H1 (cell line): ENCODE data around the gene MAST2. TPM values are rescaled to one million over a fixed set of nuclear protein-coding genes. Genes with fewer than 3 reads are reported as not detected.

ENCODE experiments used
- CTCF ChIA-PET: fragments of 300-600 bp; sonication (Branson Sonifier 250); formaldehyde crosslinking; loops from one replicate; lab custom pipeline; 2021; ENCODE audit not compliant: partially characterized antibody; lab: Charles Lee
- POLR2A ChIA-PET: fragments of 300-600 bp; sonication (Branson Sonifier 250); formaldehyde crosslinking; loops from one replicate; lab custom pipeline; 2021; ENCODE audit warnings: inconsistent platforms; ENCODE audit not compliant: partially characterized antibody; lab: Charles Lee
- DNase-seq, 2 experiments: peaks; one replicate each; pipeline versions ENCODE4 v3.0.0 to v3.0.0-alpha.2; 2010 to 2022; ENCODE audit warnings: low spot score in 2 of 2, low read depth in 1 of 2, mixed read lengths in 1 of 2
- FAIRE-seq: peaks from 2 replicates; lab custom pipeline; 2011; peaks lifted over from hg19 to GRCh38; lab: Jason Lieb, UNC
- H2AFZ ChIP-seq: 2 replicates; pipeline ENCODE4 v1.8.1; 2012; ENCODE audit warnings: low read length, inconsistent platforms
- H2AK5ac ChIP-seq: 2 replicates; pipeline ENCODE4 v1.6.1; 2013; ENCODE audit warnings: low read depth, low read length
- H2BK120ac ChIP-seq: replicated peaks from 2 replicates; pipeline ENCODE3; 2013; ENCODE audit warnings: low read depth, low read length, inconsistent platforms
- H2BK12ac ChIP-seq: 2 replicates; pipeline ENCODE4 v1.6.1; 2013; ENCODE audit warnings: low read depth, low read length
- H2BK15ac ChIP-seq: 2 replicates; pipeline ENCODE4 v1.6.1; 2013; ENCODE audit warnings: low read length
- H2BK20ac ChIP-seq: 2 replicates; pipeline ENCODE4 v1.6.1; 2013; ENCODE audit warnings: low read length
- H2BK5ac ChIP-seq: 2 replicates; pipeline ENCODE4 v1.6.1; 2013; ENCODE audit warnings: low read depth, low read length
- H3K14ac ChIP-seq: 2 replicates; pipeline ENCODE4 v1.6.1; 2013; ENCODE audit warnings: inconsistent platforms; ENCODE audit not compliant: insufficient read length
- H3K18ac ChIP-seq: 2 replicates; pipeline ENCODE4 v1.6.1; 2013; ENCODE audit warnings: low read length; ENCODE audit errors: extremely low read depth
- H3K23ac ChIP-seq: 2 replicates; pipeline ENCODE4 v1.6.1; 2013; ENCODE audit warnings: inconsistent platforms; ENCODE audit not compliant: insufficient read length
- H3K23me2 ChIP-seq: 2 replicates; pipeline ENCODE4 v1.6.1; 2013; ENCODE audit warnings: low read depth, low read length
- H3K27ac ChIP-seq: 2 replicates; pipeline ENCODE4 v1.6.1; 2011; ENCODE audit warnings: low read depth, low read length, inconsistent platforms
- H3K27me3 ChIP-seq, 4 experiments: replicated peaks in 1 of 4; 1 replicate in 1 of 4; 2 replicates in 3 of 4; pipeline versions ENCODE4 v1.6.1 to v1.8.1; 2011 to 2013; ENCODE audit warnings: low read length in 3 of 4, mild to moderate bottlenecking in 3 of 4, inconsistent platforms in 2 of 4, mixed read lengths in 2 of 4, moderate library complexity in 1 of 4; ENCODE audit not compliant: control insufficient read depth in 3 of 4, insufficient read depth in 3 of 4; ENCODE audit errors: extremely low read depth in 1 of 4
- H3K36me3 ChIP-seq, 4 experiments: 2 replicates each; pipeline versions ENCODE4 v1.6.1 to v1.8.1; 2011 to 2013; ENCODE audit warnings: mild to moderate bottlenecking in 4 of 4, low read length in 3 of 4, moderate library complexity in 2 of 4, control low read depth in 1 of 4, inconsistent platforms in 1 of 4; ENCODE audit not compliant: insufficient read depth in 4 of 4, control insufficient read depth in 2 of 4
- H3K4ac ChIP-seq: replicated peaks from 2 replicates; pipeline ENCODE3; 2013; ENCODE audit warnings: low read length, low read depth, mixed read lengths, inconsistent platforms; ENCODE audit not compliant: insufficient read length
- H3K4me1 ChIP-seq, 4 experiments: replicated peaks in 1 of 4; 1 replicate in 1 of 4; 2 replicates in 3 of 4; pipeline versions ENCODE4 v1.6.1 to v1.8.1; 2011 to 2013; ENCODE audit warnings: low read length in 3 of 4, inconsistent platforms in 2 of 4, mixed read lengths in 1 of 4; ENCODE audit not compliant: insufficient read depth in 4 of 4, control insufficient read depth in 3 of 4
- H3K4me2 ChIP-seq, 2 experiments: 2 replicates each; pipeline versions ENCODE4 v1.6.1 to v1.8.1; 2011 to 2013; ENCODE audit warnings: low read depth in 2 of 2, low read length in 2 of 2, control low read depth in 1 of 2, inconsistent platforms in 1 of 2, mild to moderate bottlenecking in 1 of 2; ENCODE audit not compliant: insufficient read depth in 1 of 2
- H3K4me3 ChIP-seq, 4 experiments: fragments of 200-600, 300-600 bp in 1 of 4; sonication (generic), shearing (Covaris generic), sonication (Bioruptor Twin) in 1 of 4; 2 replicates each; pipeline versions ENCODE4 v1.5.1 to v1.8.1; 2011 to 2016; ENCODE audit warnings: low read length in 4 of 4, low read depth in 3 of 4, control low read depth in 2 of 4, inconsistent platforms in 2 of 4, mild to moderate bottlenecking in 2 of 4, mixed read lengths in 1 of 4, moderate library complexity in 1 of 4; ENCODE audit not compliant: insufficient read depth in 2 of 4; ENCODE audit errors: extremely low read depth in 1 of 4
- H3K56ac ChIP-seq: replicated peaks from 2 replicates; pipeline ENCODE3; 2013; ENCODE audit warnings: low read depth, mild to moderate bottlenecking, mixed read lengths, low read length, inconsistent platforms; ENCODE audit not compliant: insufficient read length
- H3K79me1 ChIP-seq: 2 replicates; pipeline ENCODE4 v1.6.1; 2013; ENCODE audit warnings: low read depth, low read length, control low read depth
- H3K79me2 ChIP-seq, 2 experiments: 2 replicates each; pipeline versions ENCODE4 v1.6.1 to v1.8.1; 2012 to 2013; ENCODE audit warnings: low read length in 2 of 2, mild to moderate bottlenecking in 2 of 2, inconsistent platforms in 1 of 2; ENCODE audit not compliant: insufficient read depth in 2 of 2, control insufficient read depth in 1 of 2
- H3K9ac ChIP-seq, 4 experiments: replicated peaks in 1 of 4; 1 replicate in 1 of 4; 2 replicates in 3 of 4; pipeline versions ENCODE4 v1.6.1 to v1.8.1; 2011 to 2013; ENCODE audit warnings: low read depth in 3 of 4, low read length in 3 of 4, control low read depth in 2 of 4, mild to moderate bottlenecking in 2 of 4, moderate library complexity in 2 of 4, inconsistent platforms in 1 of 4; ENCODE audit errors: extremely low read depth in 1 of 4
- H3K9me3 ChIP-seq, 2 experiments: 2 replicates each; pipeline versions ENCODE4 v1.6.1 to v1.8.1; 2012 to 2013; ENCODE audit warnings: mild to moderate bottlenecking in 2 of 2, moderate library complexity in 2 of 2, control low read depth in 1 of 2, inconsistent platforms in 1 of 2, low read depth in 1 of 2, low read length in 1 of 2, mixed read lengths in 1 of 2; ENCODE audit not compliant: insufficient read depth in 2 of 2
- H4K20me1 ChIP-seq, 2 experiments: replicated peaks in 1 of 2; 2 replicates each; pipeline versions ENCODE3 to v1.8.1; 2011 to 2013; ENCODE audit warnings: inconsistent platforms in 2 of 2, low read length in 2 of 2, mild to moderate bottlenecking in 1 of 2; ENCODE audit not compliant: insufficient read depth in 2 of 2, control insufficient read depth in 1 of 2
- H4K5ac ChIP-seq: 2 replicates; pipeline ENCODE4 v1.6.1; 2013; ENCODE audit warnings: low read length, low read depth, mixed read lengths, inconsistent platforms; ENCODE audit not compliant: insufficient read length
- H4K8ac ChIP-seq: 2 replicates; pipeline ENCODE4 v1.8.0; 2013; ENCODE audit warnings: mild to moderate bottlenecking, moderate library complexity, low read length, inconsistent platforms; ENCODE audit not compliant: insufficient read depth; ENCODE audit errors: extremely low read depth
- H4K91ac ChIP-seq: replicated peaks from 2 replicates; pipeline ENCODE3; 2013; ENCODE audit warnings: low read length, mixed read lengths, inconsistent platforms; ENCODE audit not compliant: insufficient read length
- BACH1 ChIP-seq: IDR thresholded peaks from 2 replicates; pipeline ENCODE4 v1.6.1; 2012; ENCODE audit warnings: low read length, improper control_type of control experiment
- CBX8 ChIP-seq: fragments of 300-800, 300-1000 bp; sonication (generic); IDR thresholded peaks from 2 replicates; pipeline ENCODE4 v1.7.1; 2016; ENCODE audit warnings: low read depth, low read length, borderline replicate concordance
- CTBP2 ChIP-seq: IDR thresholded peaks from 2 replicates; pipeline ENCODE4 v1.7.0; 2011; ENCODE audit warnings: borderline replicate concordance, mild to moderate bottlenecking, moderate library complexity, mixed read lengths, low read length; ENCODE audit not compliant: insufficient read depth, insufficient read length
- JUND ChIP-seq: IDR thresholded peaks from 2 replicates; pipeline ENCODE4 v1.6.1; 2011; ENCODE audit warnings: mild to moderate bottlenecking, improper control_type of control experiment, low read length
- POLR2AphosphoS5 ChIP-seq: IDR thresholded peaks from 2 replicates; pipeline ENCODE4 v1.6.1; 2011; ENCODE audit warnings: low read depth, low read length
- RNF2 ChIP-seq: fragments of 200-900, 300-1000 bp; sonication (generic); IDR thresholded peaks from 2 replicates; pipeline ENCODE4 v1.7.1; 2016; ENCODE audit warnings: borderline replicate concordance, low read depth, mild to moderate bottlenecking, antibody characterized with exemption, low read length; ENCODE audit not compliant: poor library complexity, severe bottlenecking; ENCODE audit errors: missing control alignments
- RXRA ChIP-seq: IDR thresholded peaks from 2 replicates; pipeline ENCODE4 v1.6.1; 2011; ENCODE audit warnings: low read depth, mild to moderate bottlenecking, low read length, moderate library complexity; ENCODE audit not compliant: insufficient read depth
- SAP30 ChIP-seq: fragments of 300-600 bp; sonication (generic); IDR thresholded peaks from 2 replicates; pipeline ENCODE4 v1.7.1; 2012; ENCODE audit warnings: low read length, moderate library complexity, mild to moderate bottlenecking, inconsistent platforms; ENCODE audit not compliant: insufficient read depth, insufficient replicate concordance
- SIRT6 ChIP-seq: IDR thresholded peaks from one replicate; pipeline ENCODE4 v1.7.1; 2012; ENCODE audit warnings: low read length, inconsistent platforms
- SIX5 ChIP-seq: IDR thresholded peaks from 2 replicates; pipeline ENCODE4 v1.6.1; 2011; ENCODE audit warnings: mild to moderate bottlenecking, low read depth, low read length
- TCF12 ChIP-seq: IDR thresholded peaks from 2 replicates; pipeline ENCODE4 v1.6.1; 2011; ENCODE audit warnings: low read depth, mild to moderate bottlenecking, low read length
- WGBS, 2 experiments: shearing (Covaris generic) in 1 of 2; methylation state at CpG; one replicate each; pipeline versions ENCODE4 v1.1.6 to v1.1.7; 2013 to 2015; ENCODE audit warnings: low lambda C conversion rate in 2 of 2, mixed read lengths in 2 of 2, inconsistent platforms in 1 of 2, low coverage in 1 of 2, missing lambda C conversion rate in 1 of 2; ENCODE audit not compliant: insufficient replicate concordance in 2 of 2, insufficient coverage in 1 of 2, insufficient read length in 1 of 2; ENCODE audit errors: extremely low coverage in 1 of 2, missing lambda C conversion rate in 1 of 2; 5-methylcytosine and 5-hydroxymethylcytosine counted together
- polyA plus RNA-seq, 7 experiments: library from polyadenylated mRNA; depleted of rRNA in 3 of 7; stranded (reverse) in 5 of 7; unstranded in 2 of 7; fragments of >200 nt in 5 of 7; fragments of 200-250 nt in 2 of 7; gene quantifications; 1 replicate in 5 of 7; 2 replicates in 1 of 7; 4 replicates in 1 of 7; pipeline versions ENCODE4 v1.2.1 to v1.2.3, GENCODE V29; 2011 to 2013; ENCODE audit warnings: missing spikeins in 2 of 7, mixed read lengths in 2 of 7
- total RNA-seq: library from RNA; stranded (reverse); fragmentation: NEBNext Ultra II Directional; extraction: Animal tissue kit (Norgen Biotek cat#: 25700); gene quantifications from 2 replicates; pipeline ENCODE4 v1.2.1, GENCODE V29; 2021
- TF ChIP-seq, protein P1 (sequence below): IDR thresholded peaks from 2 replicates; pipeline ENCODE4 v1.6.1; 2012; ENCODE audit warnings: inconsistent platforms

The MAST2 gene
- total and polyA plus RNA-seq, 2 of the 8 experiments (the other 6 are each of a cell fraction or from before 2014, with no cell fraction given), result 20.5 to 35.4 TPM

- Histone ChIP-seq H2BK15ac (no peak overlapping the region), H2BK120ac (no peak overlapping the region), H3K4me2 (no peak overlapping the region), H3K79me2 (no peaks in the 10 kb centered on the region), H2BK12ac (no peak overlapping the region), H3K27me3 (no peaks in the 10 kb centered on the region), H2BK5ac (no peak overlapping the region), H4K5ac (no peak overlapping the region), H2AK5ac (no peak overlapping the region), H3K18ac (no peak overlapping the region), H3K9ac (no peak overlapping the region), H3K14ac (no peak overlapping the region), H2AFZ (no peak overlapping the region), H3K4me3 (no peak overlapping the region), H3K56ac (no peak overlapping the region), H3K9me3 (no peaks in the 10 kb centered on the region), H4K8ac (no peak overlapping the region), H3K23me2 (no peaks in the 10 kb centered on the region), H2BK20ac (no peak overlapping the region), H4K91ac (no peak overlapping the region), H4K20me1 (no peaks in the 10 kb centered on the region), H3K4me1 (no peaks in the 10 kb centered on the region), H3K4ac (no peak overlapping the region), H3K79me1 (no peaks in the 10 kb centered on the region), H3K36me3 (no peaks in the 10 kb centered on the region), H3K23ac (no peak overlapping the region), H3K27ac (no peak overlapping the region)
- FAIRE-seq, result no peak
- TF ChIP-seq JUND (no peak), SIRT6 (no peak), RNF2 (no peak), POLR2AphosphoS5 (no peak), RXRA (no peak), SAP30 (no peak), CBX8 (no peak), SIX5 (no peak), BACH1 (no peak), TCF12 (no peak), CTBP2 (no peak)
- TF ChIP-seq, protein P1, sequence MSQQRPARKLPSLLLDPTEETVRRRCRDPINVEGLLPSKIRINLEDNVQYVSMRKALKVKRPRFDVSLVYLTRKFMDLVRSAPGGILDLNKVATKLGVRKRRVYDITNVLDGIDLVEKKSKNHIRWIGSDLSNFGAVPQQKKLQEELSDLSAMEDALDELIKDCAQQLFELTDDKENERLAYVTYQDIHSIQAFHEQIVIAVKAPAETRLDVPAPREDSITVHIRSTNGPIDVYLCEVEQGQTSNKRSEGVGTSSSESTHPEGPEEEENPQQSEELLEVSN, result no peak
- CTCF ChIA-PET, result interaction anchor here (0.6 to 1.3 kb wide), 2 partner anchors 34 to 123 kb away, joined by 4 read pairs; no protein-coding TSS in a partner anchor
- no peak for DNase-seq
- 88% methylated on average over 13 of the region's 13 CpGs; no CpG with 5 or more reads in 1 of the 2 experiments for WGBS, 2 experiments
- POLR2A ChIA-PET, result no interaction called here
Measured at GRCh38 chr1:45765999-45766792, 37.2 kb upstream of the MAST2 start.
